CD4-positive, CD25-positive, alpha-beta regulatory T cell (primary cell): ENCODE results near the gene PINK1. TPM values are rescaled to one million over a fixed set of nuclear protein-coding genes. Genes with fewer than 3 reads are reported as not detected.
A peak's percentile ranks its signal among the peaks of the same experiment; 100 is the strongest.

Experiments used
- ATAC-seq, 2 donors: fragments of 150-1000 bp; cut with Tn5 transposase; one replicate each; pipeline ENCODE4 v1.10.0; 2021; ENCODE audit warnings: low read depth in 2 of 2, moderate number of reproducible peaks in 2 of 2, moderate library complexity in 1 of 2
- DNase-seq, 3 donors: peaks; one replicate each; pipeline versions ENCODE4 v3.0.0 to v3.0.0-alpha.2; 2012 to 2022; ENCODE audit warnings: mixed read lengths in 1 of 3
- H3K27ac ChIP-seq: one replicate; pipeline ENCODE4 v1.7.0; 2013; ENCODE audit warnings: mild to moderate bottlenecking, low read length; ENCODE audit not compliant: insufficient read depth, poor library complexity, severe bottlenecking
- H3K27me3 ChIP-seq: one replicate; pipeline ENCODE4 v1.7.0; 2013; ENCODE audit warnings: low read length; ENCODE audit not compliant: control insufficient read depth, insufficient read depth
- H3K36me3 ChIP-seq: one replicate; pipeline ENCODE4 v1.7.0; 2013; ENCODE audit warnings: mild to moderate bottlenecking, low read length, moderate library complexity; ENCODE audit not compliant: control insufficient read depth, insufficient read depth
- H3K4me1 ChIP-seq: 2 replicates; pipeline ENCODE4 v1.7.0; 2013; ENCODE audit warnings: mild to moderate bottlenecking, low read length; ENCODE audit not compliant: insufficient read depth, control insufficient read depth, poor library complexity, severe bottlenecking
- H3K4me3 ChIP-seq: one replicate; pipeline ENCODE4 v1.7.0; 2013; ENCODE audit warnings: low read depth, mild to moderate bottlenecking, low read length, moderate library complexity
- H3K9me3 ChIP-seq, 2 experiments: 1 replicate in 1 of 2; 2 replicates in 1 of 2; pipeline ENCODE4 v1.7.0; 2013; ENCODE audit warnings: low read length in 2 of 2, mild to moderate bottlenecking in 1 of 2, moderate library complexity in 1 of 2; ENCODE audit not compliant: control insufficient read depth in 2 of 2
- H3K27ac Mint-ChIP-seq, 3 donors: one replicate each; pipeline ENCODE4 v1.8.0; 2020 to 2022; ENCODE audit warnings: mild to moderate bottlenecking in 3 of 3, mixed read lengths in 3 of 3, moderate library complexity in 2 of 3
- H3K27me3 Mint-ChIP-seq: one replicate; pipeline ENCODE4 v1.8.0; 2022; ENCODE audit warnings: mild to moderate bottlenecking, mixed read lengths
- H3K36me3 Mint-ChIP-seq: one replicate; pipeline ENCODE4 v1.8.0; 2020; ENCODE audit warnings: mixed read lengths
- H3K4me1 Mint-ChIP-seq, 4 donors: one replicate each; pipeline ENCODE4 v1.8.0; 2020 to 2022; ENCODE audit warnings: mixed read lengths in 4 of 4, mild to moderate bottlenecking in 1 of 4
- H3K4me3 Mint-ChIP-seq, 4 donors: one replicate each; pipeline ENCODE4 v1.8.0; 2020 to 2022; ENCODE audit warnings: mild to moderate bottlenecking in 4 of 4, mixed read lengths in 4 of 4, moderate library complexity in 3 of 4
- H3K9me3 Mint-ChIP-seq, 7 donors: one replicate each; pipeline ENCODE4 v1.8.0; 2020 to 2022; ENCODE audit warnings: mixed read lengths in 7 of 7, mild to moderate bottlenecking in 3 of 7, moderate library complexity in 2 of 7
- polyA plus RNA-seq, 4 donors: library from polyadenylated mRNA; unstranded; fragments of 300-500 nt; fragmentation: Illumina TruSeq; gene quantifications; one replicate each; pipeline ENCODE4 v1.2.3, GENCODE V29; 2021
- total RNA-seq: library from RNA; stranded (reverse); gene quantifications from one replicate; pipeline ENCODE4 v1.2.3, GENCODE V29; 2022

Gene PINK1
- total and polyA plus RNA-seq, 5 donors from 2014 or later: 15.4 to 23.0 (median 19.2) TPM

GRCh38 chr1:20691872-20692271 lies 58.6 kb downstream of the PINK1 start:
- ATAC-seq (no peak), DNase-seq (no peak)
- Histone ChIP-seq H3K27ac (no peak overlapping the region), H3K4me3 (no peak overlapping the region), H3K27me3 (no peaks in the 10 kb centered on the region), H3K36me3 (no peaks in the 10 kb centered on the region), H3K4me1 (peaks cover 7% of the 10 kb centered on the region), H3K9me3 (no peaks in the 10 kb centered on the region)
- H3K9me3 Mint-ChIP-seq: peaks cover 0 to 1% (median 0%) of the 10 kb centered on the region in 7 donors
- peaks cover 22% of the 10 kb centered on the region for H3K27me3 Mint-ChIP-seq
- no peaks in the 10 kb centered on the region for H3K36me3 Mint-ChIP-seq
- peaks cover 0 to 7% (median 3%) of the 10 kb centered on the region in 4 donors for H3K4me1 Mint-ChIP-seq
- H3K4me3 Mint-ChIP-seq: peak overlapping the region in 1 of 4 donors; percentile 38
- H3K27ac Mint-ChIP-seq: no peak overlapping the region

DNA sequence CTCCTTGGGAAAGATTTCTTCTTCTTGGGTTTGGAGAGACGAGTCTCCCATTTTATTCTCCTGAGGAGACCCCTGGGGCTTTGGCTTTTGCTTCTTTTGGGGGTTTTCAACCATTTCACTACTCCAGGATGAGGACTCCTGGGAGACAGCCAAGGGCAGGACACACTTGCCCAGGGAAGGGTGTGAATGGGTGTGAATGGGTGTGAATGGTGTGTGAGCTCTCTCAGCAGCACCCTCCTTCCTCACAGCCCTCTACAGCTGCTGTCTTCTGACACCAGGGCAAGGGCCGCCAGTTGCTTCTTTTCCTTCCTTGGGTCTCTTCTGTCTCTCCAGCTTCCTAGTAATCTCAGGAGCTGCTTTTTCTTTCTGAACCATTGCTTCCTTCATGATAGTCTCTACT lies 60.4 kb downstream of the PINK1 start:
- H3K27me3 ChIP-seq: no peaks in the 10 kb centered on the region
- H3K36me3 Mint-ChIP-seq: no peaks in the 10 kb centered on the region
- DNase-seq (no peak), ATAC-seq (no peak)
- peaks cover 18% of the 10 kb centered on the region for H3K27me3 Mint-ChIP-seq
- H3K9me3 Mint-ChIP-seq: peaks cover 0 to 1% (median 0%) of the 10 kb centered on the region in 7 donors
- no peak overlapping the region for H3K4me3 Mint-ChIP-seq
- no peak overlapping the region for H3K27ac ChIP-seq
- H3K4me3 ChIP-seq: no peak overlapping the region
- H3K27ac Mint-ChIP-seq: no peak overlapping the region
- no peaks in the 10 kb centered on the region for H3K36me3 ChIP-seq
- H3K4me1 ChIP-seq: peaks cover 10% of the 10 kb centered on the region
- no peaks in the 10 kb centered on the region for H3K9me3 ChIP-seq
- H3K4me1 Mint-ChIP-seq: peaks cover 0 to 8% (median 3%) of the 10 kb centered on the region in 4 donors

- no peak for ATAC-seq
- H3K27ac ChIP-seq: no peak overlapping the region
- H3K4me3 ChIP-seq: no peak overlapping the region
- Mint-ChIP-seq H3K4me1 (peaks cover 0 to 8% (median 3%) of the 10 kb centered on the region in 4 donors), H3K4me3 (peak overlapping the region in 3 of 4 donors; percentile 86 to 91 (median 89)), H3K27me3 (peaks cover 22% of the 10 kb centered on the region), H3K9me3 (peaks cover 0 to 1% (median 0%) of the 10 kb centered on the region in 7 donors), H3K27ac (no peak overlapping the region), H3K36me3 (no peaks in the 10 kb centered on the region)
- peaks cover 10% of the 10 kb centered on the region for H3K4me1 ChIP-seq
- no peaks in the 10 kb centered on the region for H3K9me3 ChIP-seq
- no peak for DNase-seq
- H3K27me3 ChIP-seq: no peaks in the 10 kb centered on the region
- no peaks in the 10 kb centered on the region for H3K36me3 ChIP-seq
These were observed 62.3 kb downstream of the PINK1 start for GRCh38 chr1:20695515-20695914.

DNA sequence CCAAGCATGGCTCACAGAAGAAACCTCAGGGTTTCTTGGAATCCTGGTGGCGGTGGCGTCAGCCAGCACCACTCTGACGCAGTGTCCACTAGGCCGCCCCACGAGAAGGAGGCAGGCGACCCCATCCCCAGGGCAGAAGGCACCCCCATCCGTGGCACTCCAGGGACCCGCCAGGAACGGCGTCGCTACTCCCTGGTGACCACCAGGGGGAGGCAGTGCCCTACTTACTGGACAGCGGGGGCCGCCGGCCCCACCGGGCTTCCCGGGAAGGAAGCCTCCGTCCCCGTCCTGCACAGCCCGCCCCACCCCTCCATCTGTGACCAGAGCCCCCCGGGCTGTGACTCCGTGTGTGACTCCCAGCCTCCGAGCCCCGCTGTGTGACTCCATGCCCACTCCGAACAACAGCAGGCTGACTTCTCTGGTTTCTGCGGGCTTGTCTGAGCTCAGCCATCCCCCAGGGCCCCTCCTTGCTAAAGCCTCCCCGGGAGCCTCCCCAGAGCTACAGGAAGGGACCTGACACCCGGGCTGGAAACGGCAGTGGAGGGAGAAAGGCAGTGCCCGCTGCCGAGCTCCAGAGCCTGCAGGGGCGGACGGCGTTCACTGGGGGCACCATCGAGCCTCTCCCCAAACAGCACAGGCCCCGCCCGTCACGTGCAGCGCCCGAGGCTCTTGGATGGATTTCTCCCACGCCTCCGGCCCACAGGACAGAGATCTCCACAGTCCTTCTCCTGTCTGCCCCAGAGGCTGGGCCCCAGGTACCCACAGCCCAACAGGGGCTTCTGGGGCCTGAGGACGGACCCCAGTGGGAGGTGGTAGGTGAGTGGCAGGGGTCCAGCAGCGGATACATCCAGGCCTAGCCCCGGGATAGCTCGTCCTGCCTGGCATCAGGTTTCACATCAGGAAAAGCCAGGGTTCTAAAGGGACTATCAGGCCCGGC lies 63.4 kb downstream of the PINK1 start:
- peak overlapping the region; percentile 86 to 96 (median 90) for H3K4me3 Mint-ChIP-seq
- ATAC-seq (peak; percentile 87 to 92), DNase-seq (peak; percentile 62 to 73 (median 69))
- peaks cover 10% of the 10 kb centered on the region for H3K4me1 ChIP-seq
- H3K27me3 Mint-ChIP-seq: peaks cover 22% of the 10 kb centered on the region
- H3K27ac Mint-ChIP-seq: peak overlapping the region in 2 of 3 donors; percentile 28 to 38
- H3K36me3 ChIP-seq: no peaks in the 10 kb centered on the region
- H3K36me3 Mint-ChIP-seq: no peaks in the 10 kb centered on the region
- H3K27ac ChIP-seq: no peak overlapping the region
- no peaks in the 10 kb centered on the region for H3K27me3 ChIP-seq
- H3K4me1 Mint-ChIP-seq: peaks cover 0 to 8% (median 3%) of the 10 kb centered on the region in 4 donors
- H3K9me3 Mint-ChIP-seq: peaks cover 0 to 1% (median 0%) of the 10 kb centered on the region in 7 donors
- peak overlapping the region; percentile 51 for H3K4me3 ChIP-seq
- no peaks in the 10 kb centered on the region for H3K9me3 ChIP-seq

- Mint-ChIP-seq H3K27me3 (peaks cover 21% of the 10 kb centered on the region), H3K9me3 (peaks cover 0 to 1% (median 0%) of the 10 kb centered on the region in 7 donors), H3K4me1 (peaks cover 0 to 8% (median 1%) of the 10 kb centered on the region in 4 donors), H3K27ac (no peak overlapping the region), H3K36me3 (no peaks in the 10 kb centered on the region), H3K4me3 (peak overlapping the region in 1 of 4 donors; percentile 32)
- Histone ChIP-seq H3K27me3 (no peaks in the 10 kb centered on the region), H3K36me3 (no peaks in the 10 kb centered on the region), H3K4me3 (no peak overlapping the region), H3K4me1 (peaks cover 10% of the 10 kb centered on the region), H3K27ac (no peak overlapping the region), H3K9me3 (no peaks in the 10 kb centered on the region)
- no peak for ATAC-seq
- no peak for DNase-seq
These were observed 64.3 kb downstream of the PINK1 start for GRCh38 chr1:20697563-20697962.

- Mint-ChIP-seq H3K4me1 (peaks cover 0 to 8% (median 2%) of the 10 kb centered on the region in 4 donors), H3K4me3 (peak overlapping the region in 3 of 4 donors; percentile 15 to 48 (median 32)), H3K27ac (peak overlapping the region in 1 of 3 donors; percentile 61), H3K9me3 (no peaks in the 10 kb centered on the region), H3K27me3 (peaks cover 13% of the 10 kb centered on the region), H3K36me3 (no peaks in the 10 kb centered on the region)
- no peaks in the 10 kb centered on the region for H3K9me3 ChIP-seq
- H3K4me3 ChIP-seq: no peak overlapping the region
- H3K4me1 ChIP-seq: peaks cover 10% of the 10 kb centered on the region
- no peak overlapping the region for H3K27ac ChIP-seq
- no peak for DNase-seq
- no peaks in the 10 kb centered on the region for H3K36me3 ChIP-seq
- ATAC-seq: no peak
- no peaks in the 10 kb centered on the region for H3K27me3 ChIP-seq
These were observed 65.1 kb downstream of the PINK1 start for GRCh38 chr1:20698195-20698910.

DNA sequence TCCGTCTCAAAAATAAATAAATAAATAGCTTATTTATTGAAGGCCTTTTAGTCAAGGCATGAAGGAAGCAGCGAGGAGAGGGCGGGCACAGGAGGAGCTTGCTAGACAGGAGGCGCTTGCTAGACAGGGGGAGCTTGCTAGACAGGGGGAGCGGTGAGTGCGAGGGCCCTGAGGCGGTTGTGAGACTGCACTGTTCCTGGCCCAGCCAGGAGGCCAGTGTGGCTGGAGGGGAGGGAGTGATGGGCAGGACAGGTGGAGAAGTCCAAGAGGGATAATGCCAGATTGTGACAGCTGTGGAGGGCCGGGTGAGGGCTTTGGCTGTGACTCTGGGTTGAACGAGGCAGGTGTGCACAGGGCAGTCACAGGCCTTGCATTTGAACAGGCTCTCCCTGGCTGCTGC lies 66.3 kb downstream of the PINK1 start:
- H3K4me3 Mint-ChIP-seq: peak overlapping the region in 1 of 4 donors; percentile 51
- H3K27me3 Mint-ChIP-seq: peaks cover 13% of the 10 kb centered on the region
- Histone ChIP-seq H3K4me3 (no peak overlapping the region), H3K36me3 (no peaks in the 10 kb centered on the region), H3K4me1 (peaks cover 10% of the 10 kb centered on the region), H3K27me3 (no peaks in the 10 kb centered on the region), H3K9me3 (no peaks in the 10 kb centered on the region), H3K27ac (no peak overlapping the region)
- H3K36me3 Mint-ChIP-seq: no peaks in the 10 kb centered on the region
- ATAC-seq: no peak
- no peak overlapping the region for H3K27ac Mint-ChIP-seq
- no peaks in the 10 kb centered on the region for H3K9me3 Mint-ChIP-seq
- DNase-seq: no peak
- H3K4me1 Mint-ChIP-seq: peaks cover 0 to 8% (median 2%) of the 10 kb centered on the region in 4 donors
